ENCODE measurements around the gene SEMG1. TPM values are rescaled to one million over a fixed set of nuclear protein-coding genes. Genes with fewer than 3 reads are reported as not detected.

SEMG1 gene
- total RNA-seq, 4 donors from 2014 or later, result not detected

DNA sequence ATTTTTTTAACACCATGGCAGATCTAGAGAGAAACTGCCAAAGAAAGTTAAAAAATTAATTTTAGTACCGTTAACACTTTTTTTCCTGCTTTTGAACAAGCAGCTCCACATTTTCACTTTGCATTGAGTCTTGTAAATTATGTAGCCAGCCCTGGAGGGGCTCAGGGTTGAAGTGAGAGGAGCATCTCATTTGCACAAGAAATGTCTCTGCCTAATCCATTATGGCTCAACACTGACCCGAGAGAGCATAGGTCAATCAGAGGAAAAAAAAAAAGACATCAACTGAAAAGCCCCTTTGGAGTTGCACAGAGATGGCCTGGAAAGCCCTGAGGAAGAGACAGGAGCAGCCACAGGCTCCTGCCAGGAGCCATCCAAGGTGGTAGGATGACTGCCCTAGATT lies 51.8 kb downstream of the SEMG1 start:
- 64% methylated on average over 2 of the region's 2 CpGs for WGBS
- Histone ChIP-seq H3K9me3 (no peaks in the 10 kb centered on the region), H3K27ac (no peak overlapping the region)

More for the DNA sequence above, 51.8 kb downstream of the SEMG1 start:
- no peak for DNase-seq (ENCODE audit: low spot score in 2 of 2)
- peaks cover 12% of the 10 kb centered on the region for H3K27me3 ChIP-seq
- no peak overlapping the region for H3K4me3 ChIP-seq
- no peaks in the 10 kb centered on the region for H3K36me3 ChIP-seq
- TF ChIP-seq CTCF (IDR thresholded peaks at IDR 0.05) (no peak), POLR2A (IDR thresholded peaks at IDR 0.05) (no peak), EP300 (IDR thresholded peaks at IDR 0.05) (no peak), POLR2AphosphoS5 (IDR thresholded peaks at IDR 0.05) (no peak)
- peaks cover 26% of the 10 kb centered on the region for H3K4me1 ChIP-seq

Other genes starting within 250 kb of the SEMG1 start
- gene TOMM34, start 246.6 kb upstream of the SEMG1 start, total RNA-seq, result 10 to 100 TPM; 14.4 to 17.3 (median 15.6) TPM
- 10 to 100 TPM; 25.4 to 63.9 (median 33.5) TPM for gene STK4, start 240.5 kb upstream of the SEMG1 start, total RNA-seq
- gene KCNS1, start 105.9 kb upstream of the SEMG1 start, total RNA-seq, result 1 to 10 TPM; 1.0 to 5.5 (median 2.3) TPM
- gene WFDC5, start 91.9 kb upstream of the SEMG1 start, total RNA-seq, result 100 to 1,000 TPM; 284 to 409 (median 356) TPM
- gene WFDC12, start 82.6 kb upstream of the SEMG1 start, total RNA-seq, result 1 to 10 TPM in 2 of 4 donors, under 1 TPM in 1, not detected in 1; 0.98 to 7.6 (median 2.3) TPM
- 10 to 100 TPM in 2 of 4 donors, 1 to 10 TPM in 2; 2.6 to 98.2 (median 8.0) TPM for gene PI3, start 32.1 kb upstream of the SEMG1 start, total RNA-seq
- gene SEMG2, start 14.3 kb downstream of the SEMG1 start, total RNA-seq, result under 1 TPM in 1 of 4 donors, not detected in 3; 0.25 TPM
- gene SLPI, start 47.5 kb downstream of the SEMG1 start, total RNA-seq, result 100 to 1,000 TPM in 3 of 4 donors, 10 to 100 TPM in 1; 97.4 to 632 (median 292) TPM
- gene RBPJL, start 99.8 kb downstream of the SEMG1 start, total RNA-seq, result not detected
- gene MATN4, start 101.3 kb downstream of the SEMG1 start, total RNA-seq, result 1 to 10 TPM in 1 of 4 donors, under 1 TPM in 2, not detected in 1; 0.25 to 1.5 (median 0.94) TPM
- gene SDC4, start 141.4 kb downstream of the SEMG1 start, total RNA-seq, result 100 to 1,000 TPM; 156 to 255 (median 216) TPM
- 10 to 100 TPM; 30.9 to 49.5 (median 38.7) TPM for gene SYS1, start 156.1 kb downstream of the SEMG1 start, total RNA-seq
- gene TP53TG5, start 171.3 kb downstream of the SEMG1 start, total RNA-seq, result under 1 TPM in 1 of 4 donors, not detected in 3; 0.32 TPM
- 10 to 100 TPM; 42.4 to 72.3 (median 49.7) TPM for gene DBNDD2, start 201.3 kb downstream of the SEMG1 start, total RNA-seq
- gene PIGT, start 209.1 kb downstream of the SEMG1 start, total RNA-seq, result 10 to 100 TPM; 44.6 to 77.8 (median 51.8) TPM